Renal pelvis (tissue), 4 donors: ENCODE results near the gene EXOC4. TPM values are rescaled to one million over a fixed set of nuclear protein-coding genes. Genes with fewer than 3 reads are reported as not detected.
"Not testable (repeated sequence)": the region's sequence is repeated elsewhere in the genome, so short reads cannot be mapped to it uniquely, and the experiment has no call there.

Experiments
- DNase-seq: peaks from one replicate; pipeline ENCODE4 v3.0.0-alpha.2; 2013
- polyA plus RNA-seq, 3 donors: library from polyadenylated mRNA; unstranded; fragments of 120-200 nt; gene quantifications; one replicate each; pipeline ENCODE4 v1.2.1, GENCODE V29; 2013; ENCODE audit not compliant: insufficient read length in 3 of 3

Gene EXOC4
- polyA plus RNA-seq, 3 donors, result 66.8 to 69.1 (median 67.4) TPM

- DNase-seq, result no peak
Measured at GRCh38 chr7:133303931-133304330, 51.1 kb downstream of the EXOC4 start.

- DNase-seq, result no peak
Measured at GRCh38 chr7:133309333-133309732, 56.5 kb downstream of the EXOC4 start.

- peak; percentile 39 for DNase-seq
Measured at GRCh38 chr7:133310232-133310862, 57.5 kb downstream of the EXOC4 start.

GRCh38 chr7:133313575-133313974 is 60.7 kb downstream of the EXOC4 start:
- DNase-seq, result no peak

- no peak for DNase-seq
Measured at GRCh38 chr7:133314084-133314483, 61.2 kb downstream of the EXOC4 start.

GRCh38 chr7:133315332-133316040 is 62.6 kb downstream of the EXOC4 start:
- no peak for DNase-seq

GRCh38 chr7:133319842-133320241 is 67.0 kb downstream of the EXOC4 start:
- DNase-seq, result no peak

GRCh38 chr7:133320891-133321290 is 68.0 kb downstream of the EXOC4 start:
- no peak for DNase-seq

- not testable (repeated sequence) for DNase-seq
Measured at GRCh38 chr7:133321366-133321765, 68.5 kb downstream of the EXOC4 start.

- not testable (repeated sequence) for DNase-seq
Measured at GRCh38 chr7:133326745-133327144, 73.9 kb downstream of the EXOC4 start.

GRCh38 chr7:133328021-133328420 is 75.1 kb downstream of the EXOC4 start:
- DNase-seq, result not testable (repeated sequence)

GRCh38 chr7:133330085-133330484 is 77.2 kb downstream of the EXOC4 start:
- DNase-seq, result peak; percentile 10

- no peak for DNase-seq
Measured at GRCh38 chr7:133331861-133332260, 79.0 kb downstream of the EXOC4 start.

- no peak for DNase-seq
Measured at GRCh38 chr7:133339772-133340171, 86.9 kb downstream of the EXOC4 start.

- DNase-seq, result no peak
Measured at GRCh38 chr7:133344275-133344674, 91.4 kb downstream of the EXOC4 start.

- no peak for DNase-seq
Measured at GRCh38 chr7:133345690-133346421, 93.0 kb downstream of the EXOC4 start.

GRCh38 chr7:133348250-133348649 is 95.4 kb downstream of the EXOC4 start:
- DNase-seq, result no peak

- no peak for DNase-seq
Measured at GRCh38 chr7:133349101-133349500, 96.2 kb downstream of the EXOC4 start.

- no peak for DNase-seq
Measured at GRCh38 chr7:133352430-133352829, 99.6 kb downstream of the EXOC4 start.

- DNase-seq, result no peak
Measured at GRCh38 chr7:133353775-133354174, 100.9 kb downstream of the EXOC4 start.

- no peak for DNase-seq
Measured at GRCh38 chr7:133354546-133355324, 101.9 kb downstream of the EXOC4 start.

- DNase-seq, result peak; percentile 29
Measured at GRCh38 chr7:133355325-133355708, 102.4 kb downstream of the EXOC4 start.
